GM18909 (cell line): ENCODE measurements around the gene LRRC75A.

Experiments
- ATAC-seq: cut with Tn5 transposase; IDR thresholded peaks from one replicate; pipeline ENCODE4 v1.9.1; 2021; ENCODE audit warnings: mild to moderate bottlenecking; ENCODE audit not compliant: unreplicated experiment, poor library complexity

LRRC75A gene

DNA sequence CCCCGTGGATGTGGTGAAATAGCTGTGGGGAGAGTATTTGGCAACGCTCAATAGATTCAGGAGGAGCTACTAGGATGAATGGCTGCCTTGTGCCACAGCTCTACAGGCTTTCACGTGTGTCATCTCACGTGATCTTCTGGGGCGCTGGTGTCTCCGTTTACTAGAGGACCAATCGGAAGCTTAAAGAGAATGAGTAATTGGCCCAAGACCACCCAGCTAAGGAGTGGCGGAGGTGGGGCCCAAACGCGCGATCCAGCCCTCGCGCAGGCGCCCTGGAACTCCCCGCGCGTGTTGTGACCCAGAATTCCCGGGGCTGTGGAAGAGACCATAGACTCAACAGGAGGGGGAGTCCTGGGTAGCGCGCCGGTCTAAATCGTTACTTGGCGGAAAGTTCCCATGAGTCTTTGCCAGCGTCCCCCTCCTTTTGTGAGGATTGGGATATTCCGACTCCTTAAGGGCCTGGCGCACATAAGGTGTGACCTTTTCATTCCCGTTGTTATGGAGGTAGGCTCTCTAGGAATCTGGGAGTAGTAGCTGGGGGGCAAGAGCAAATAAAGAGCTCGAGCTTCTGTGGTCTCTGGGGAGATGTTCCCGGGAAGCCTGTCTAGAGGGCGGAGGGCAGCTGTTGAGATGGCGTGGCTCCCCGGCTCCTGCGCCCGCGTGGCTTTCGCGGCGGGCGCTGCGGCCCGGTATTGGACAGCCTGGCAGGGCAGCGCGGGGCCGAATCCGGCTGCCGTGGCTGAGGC lies 53.3 kb downstream of the LRRC75A start:
- ATAC-seq, result peak; percentile 86

DNA sequence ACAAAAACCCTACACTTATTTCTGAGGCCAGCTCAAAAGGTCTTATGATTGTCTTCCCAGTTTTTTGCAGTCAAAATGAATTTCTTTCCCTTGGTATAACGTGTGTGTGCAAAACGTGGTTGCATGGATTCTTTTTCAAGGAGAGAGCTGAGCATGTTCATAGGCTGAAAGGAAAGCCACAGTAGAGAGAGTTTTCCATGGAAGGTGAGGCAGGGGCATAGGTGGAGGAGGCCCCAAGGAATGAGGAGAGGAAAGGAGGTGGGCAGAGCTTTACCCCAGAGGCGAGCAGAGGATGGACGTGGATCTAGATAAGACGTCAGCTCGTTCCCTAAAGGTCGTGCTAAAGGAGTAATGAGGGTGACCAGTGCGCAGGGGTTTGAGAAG lies 53.8 kb downstream of the LRRC75A start:
- ATAC-seq, result peak; percentile 7

DNA sequence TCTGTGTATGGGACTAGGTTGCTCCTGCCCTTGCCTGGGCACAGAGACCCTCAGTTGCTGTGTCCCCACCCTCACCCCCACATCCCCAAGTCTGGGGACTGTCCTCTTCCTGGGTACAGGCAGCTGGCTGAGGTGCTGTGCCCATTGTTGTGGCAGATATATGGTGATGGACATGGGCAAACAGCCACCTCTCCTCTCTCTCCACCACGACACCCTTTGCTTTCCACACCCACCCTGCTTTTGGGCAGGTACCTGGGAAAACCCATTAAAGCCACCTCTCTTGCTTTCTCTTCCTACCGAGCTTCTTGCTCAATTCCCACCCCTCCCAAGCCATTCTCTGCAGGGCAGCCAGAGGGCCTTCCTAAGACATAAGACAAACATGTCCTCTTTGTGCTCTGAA lies 54.9 kb downstream of the LRRC75A start:
- ATAC-seq, result no peak

DNA sequence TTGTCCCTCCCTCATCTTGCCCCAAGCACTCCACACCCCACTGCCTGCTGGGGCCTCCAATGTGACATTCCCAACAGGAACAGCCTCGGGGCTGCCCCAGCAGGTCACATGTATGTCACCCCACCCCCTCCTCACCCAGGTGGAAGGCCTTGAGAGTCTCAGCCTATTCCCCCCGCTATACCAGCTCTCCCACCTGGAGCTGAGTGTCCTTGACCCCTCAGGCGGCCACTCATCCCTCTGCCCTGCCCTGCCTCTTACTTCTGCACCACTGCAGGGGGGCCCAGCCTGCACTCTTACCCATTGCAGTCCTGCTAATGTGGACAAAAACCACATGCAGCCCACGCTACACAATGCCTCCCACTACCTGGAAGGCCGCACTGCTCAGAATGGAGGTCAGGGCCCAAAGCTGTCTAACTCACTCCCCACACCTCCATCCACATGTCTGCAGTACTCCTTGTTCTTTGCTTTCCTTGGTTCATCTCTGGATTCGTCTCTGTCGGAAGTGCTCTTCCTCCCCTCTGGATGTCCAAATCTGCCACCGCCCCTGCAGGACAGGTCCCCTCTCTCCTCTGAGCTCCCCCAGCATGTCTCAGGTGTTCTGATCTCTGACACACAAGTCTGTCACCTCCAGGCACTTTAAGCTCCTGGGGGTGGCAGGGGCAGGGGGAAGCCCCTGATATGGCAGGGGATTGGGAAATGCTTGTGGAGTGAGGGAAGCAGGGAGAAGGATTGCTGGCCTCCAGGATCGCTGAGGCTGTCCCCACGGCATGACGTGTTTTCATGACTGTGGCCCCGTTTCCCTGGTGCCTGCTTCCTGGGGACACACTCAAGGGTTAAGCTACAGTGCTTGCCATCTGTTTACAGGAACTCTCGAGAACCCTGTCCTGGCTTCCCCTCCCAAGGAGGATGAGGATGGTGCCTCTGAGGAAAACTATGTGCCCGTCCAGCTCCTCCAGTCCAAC lies 55.8 kb downstream of the LRRC75A start:
- ATAC-seq, result no peak

DNA sequence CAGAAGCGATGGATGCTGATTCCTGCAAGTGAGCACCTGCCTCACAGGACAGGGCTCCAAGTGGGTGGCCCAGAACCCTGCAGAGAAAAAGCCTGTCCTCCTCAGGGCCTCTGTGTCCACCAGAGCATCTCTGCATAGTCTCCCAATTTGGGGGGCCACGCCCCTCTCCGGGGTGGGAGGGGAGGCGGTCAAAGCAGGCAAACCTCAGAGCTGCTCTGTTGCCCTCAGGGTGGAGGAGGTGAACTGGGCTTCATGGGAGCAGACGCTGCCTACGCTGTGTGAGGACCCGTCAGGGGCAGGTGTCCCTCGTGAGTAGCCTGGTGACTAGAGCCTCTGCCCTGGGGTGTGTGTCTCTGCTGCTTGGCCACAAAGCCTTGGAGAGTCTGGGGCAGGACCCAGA lies 57.3 kb downstream of the LRRC75A start:
- ATAC-seq, result no peak

DNA sequence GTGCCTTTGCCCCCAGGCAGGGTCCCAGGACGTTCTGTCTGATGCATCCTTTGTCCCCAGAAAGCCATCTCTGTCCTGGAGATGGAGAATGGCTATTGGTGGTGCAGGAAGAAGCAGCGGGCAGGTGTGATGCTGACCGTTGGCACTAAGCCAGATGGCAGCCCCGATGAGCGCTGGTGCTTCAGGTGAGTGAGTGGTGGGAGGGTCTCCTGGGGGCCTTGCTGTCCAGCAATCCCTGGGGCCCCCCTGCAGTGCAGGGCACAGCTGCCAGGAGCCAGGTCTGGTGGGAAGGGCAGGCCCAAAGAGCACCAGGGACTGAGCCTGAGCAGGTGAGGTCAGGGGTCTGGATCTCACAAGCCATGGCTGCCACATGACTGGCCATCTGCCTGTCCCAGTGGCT lies 58.5 kb downstream of the LRRC75A start:
- ATAC-seq, result no peak

DNA sequence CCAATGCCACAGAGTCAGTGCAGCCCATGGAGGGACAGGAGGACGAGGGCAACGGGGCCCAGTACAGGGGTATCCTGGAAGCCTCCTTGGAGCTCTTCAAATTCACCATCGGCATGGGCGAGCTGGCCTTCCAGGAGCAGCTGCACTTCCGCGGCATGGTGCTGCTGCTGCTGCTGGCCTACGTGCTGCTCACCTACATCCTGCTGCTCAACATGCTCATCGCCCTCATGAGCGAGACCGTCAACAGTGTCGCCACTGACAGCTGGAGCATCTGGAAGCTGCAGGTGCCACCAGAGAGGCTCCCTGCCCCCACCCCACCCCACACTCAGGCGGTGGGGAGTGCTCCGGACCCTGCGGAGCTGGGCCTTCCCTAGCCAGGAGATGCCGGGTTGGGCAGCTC lies 60.0 kb downstream of the LRRC75A start:
- ATAC-seq, result no peak

DNA sequence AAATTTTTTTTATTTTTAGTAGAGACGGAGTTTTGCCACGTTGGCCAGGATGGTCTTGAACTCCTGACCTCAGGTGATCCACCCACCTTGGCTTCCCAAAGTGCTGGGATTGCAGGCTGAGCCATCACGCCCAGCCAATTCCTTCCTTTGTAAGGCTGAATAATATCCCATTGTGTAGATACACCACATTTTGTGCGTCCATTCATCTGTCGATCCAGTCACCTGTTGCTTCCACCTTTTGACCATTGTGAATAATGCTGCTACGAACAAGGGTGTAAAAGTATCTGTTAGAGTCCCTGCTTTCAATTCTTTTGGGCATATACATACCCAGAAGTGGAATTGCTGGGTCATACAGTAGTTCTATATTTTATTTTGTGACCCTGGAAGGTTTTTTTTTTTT lies 61.3 kb downstream of the LRRC75A start:
- ATAC-seq, result no peak

DNA sequence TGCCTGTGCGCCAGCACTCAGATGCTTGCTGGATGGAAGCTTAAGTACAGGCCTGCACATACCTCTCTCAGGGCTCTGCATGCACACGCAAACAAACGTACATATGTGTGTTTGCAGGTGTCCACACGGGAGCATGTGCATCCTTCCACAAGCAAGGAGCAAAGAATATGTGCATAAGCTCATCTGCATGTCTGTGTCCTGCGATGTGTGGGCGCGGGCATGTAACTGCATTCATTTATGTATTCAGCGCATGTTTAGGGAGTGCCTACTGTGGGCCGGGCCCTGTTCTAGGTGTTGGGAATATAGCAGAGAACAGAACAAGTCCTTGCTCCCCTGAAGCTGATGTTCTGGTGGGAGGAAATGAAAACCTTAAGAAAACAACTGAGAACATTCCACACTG lies 62.9 kb downstream of the LRRC75A start:
- no peak for ATAC-seq

DNA sequence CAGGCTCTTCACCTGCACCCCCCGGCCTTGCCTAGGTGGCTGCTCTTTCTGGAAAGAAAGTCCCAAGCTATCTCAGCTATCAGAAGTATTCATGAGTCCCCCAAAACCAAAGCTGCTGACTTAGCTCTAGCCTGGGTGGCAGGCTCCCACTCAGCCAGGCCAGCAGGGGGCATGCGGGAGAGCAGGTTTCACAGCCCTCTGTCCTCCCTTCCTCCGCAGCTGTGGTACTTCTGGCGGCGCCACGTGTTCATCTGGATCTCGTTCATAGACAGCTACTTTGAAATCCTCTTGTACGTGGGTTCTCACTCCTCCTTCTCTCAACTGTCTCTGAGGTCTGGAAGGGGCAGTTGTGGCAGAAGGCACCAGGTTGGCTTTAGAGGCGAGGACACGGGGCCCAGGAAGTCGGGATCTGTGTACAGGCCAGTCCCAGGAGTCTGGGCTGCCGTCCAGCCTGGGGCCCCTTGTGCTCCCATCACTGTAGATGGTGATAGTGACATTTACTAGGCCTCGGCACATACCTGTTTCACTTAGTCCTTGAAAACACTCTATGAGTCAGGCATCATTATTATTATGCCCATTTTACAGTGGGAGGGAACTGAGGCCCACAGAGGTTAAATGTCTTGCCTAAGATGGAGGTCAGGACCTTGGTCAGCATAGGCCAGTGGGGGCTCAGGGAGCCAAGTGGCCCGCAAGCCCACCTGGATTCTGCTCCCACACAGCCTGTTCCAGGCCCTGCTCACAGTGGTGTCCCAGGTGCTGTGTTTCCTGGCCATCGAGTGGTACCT lies 63.7 kb downstream of the LRRC75A start:
- no peak for ATAC-seq

DNA sequence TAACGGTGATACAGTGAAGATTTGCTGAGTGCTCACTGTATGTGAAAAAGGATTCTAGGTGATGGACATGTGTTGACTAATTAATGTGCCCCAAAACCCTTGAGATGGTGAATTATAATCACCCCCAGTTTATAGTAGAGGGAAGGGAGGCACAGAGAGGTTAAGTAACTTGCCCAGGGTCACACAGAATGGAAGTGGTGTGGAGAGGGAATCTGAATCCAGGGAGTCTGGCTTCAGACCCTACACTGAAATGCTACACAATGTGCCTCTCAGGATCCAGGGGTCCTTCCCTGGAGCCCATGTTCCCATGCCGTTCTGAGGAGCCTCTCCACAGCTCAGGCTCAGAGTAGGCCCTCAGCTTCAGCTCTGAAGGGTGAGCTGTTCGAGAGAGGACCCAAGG lies 65.0 kb downstream of the LRRC75A start:
- no peak for ATAC-seq

DNA sequence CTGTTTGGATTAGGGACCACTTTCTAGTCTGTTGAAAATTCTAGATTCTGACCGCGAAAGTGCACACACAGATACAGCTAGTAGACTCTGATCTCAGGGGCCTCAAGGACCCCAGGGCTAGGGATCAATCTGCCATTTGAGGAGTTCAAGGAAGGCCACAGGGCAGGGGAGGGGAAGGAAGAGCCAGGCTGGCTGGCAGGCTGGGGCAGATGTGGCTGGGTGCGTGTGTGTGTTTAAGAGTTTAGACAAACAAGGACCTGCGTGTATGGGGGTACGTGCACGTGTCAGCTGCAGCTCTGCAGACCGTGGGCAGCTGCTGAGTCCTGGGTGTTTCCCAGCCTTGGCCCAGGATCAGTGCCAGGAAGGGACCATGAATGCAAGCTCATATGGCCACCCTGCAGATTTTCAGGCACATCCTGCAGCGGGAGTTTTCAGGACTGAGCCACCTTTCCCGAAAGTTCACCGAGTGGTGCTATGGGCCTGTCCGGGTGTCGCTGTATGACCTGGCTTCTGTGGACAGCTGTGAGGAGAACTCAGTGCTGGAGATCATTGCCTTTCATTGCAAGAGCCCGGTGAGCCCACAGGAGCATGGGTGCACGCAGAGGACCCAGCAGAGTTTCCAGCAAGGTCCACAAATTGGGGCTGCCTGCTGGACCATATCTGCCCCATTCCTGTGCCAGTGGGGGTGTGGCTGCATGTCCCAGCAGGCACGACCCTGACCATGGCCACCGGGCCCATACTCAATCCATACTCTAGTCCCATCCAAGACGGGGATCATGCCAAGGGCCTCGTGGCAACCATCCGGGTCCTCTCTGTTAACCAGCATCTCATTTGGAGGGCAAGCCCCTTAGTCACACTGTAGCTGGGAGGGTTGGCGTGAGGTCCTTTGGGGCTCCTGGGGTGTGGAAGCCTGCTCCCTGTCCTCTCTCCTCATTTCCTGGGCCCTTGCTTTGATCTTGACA lies 66.0 kb downstream of the LRRC75A start:
- ATAC-seq, result no peak

DNA sequence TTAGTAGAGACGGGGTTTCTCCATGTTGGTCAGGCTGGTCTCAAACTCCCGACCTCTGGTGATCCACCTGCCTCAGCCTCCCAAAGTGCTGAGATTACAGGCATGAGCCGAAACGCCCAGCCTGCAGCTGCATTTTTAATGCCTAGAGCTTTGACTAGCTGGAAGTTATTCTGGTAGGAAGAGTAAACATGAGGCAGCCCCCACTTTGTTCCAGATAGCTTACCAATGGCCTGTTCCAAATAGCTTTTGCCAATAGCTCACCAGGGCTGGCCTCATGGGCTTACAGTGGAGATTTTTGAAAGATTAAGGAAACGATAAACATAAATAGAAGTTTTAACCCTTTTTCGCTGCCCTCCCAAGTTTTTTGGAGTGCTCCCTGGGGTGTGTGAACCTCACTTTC lies 66.8 kb downstream of the LRRC75A start:
- ATAC-seq, result no peak

DNA sequence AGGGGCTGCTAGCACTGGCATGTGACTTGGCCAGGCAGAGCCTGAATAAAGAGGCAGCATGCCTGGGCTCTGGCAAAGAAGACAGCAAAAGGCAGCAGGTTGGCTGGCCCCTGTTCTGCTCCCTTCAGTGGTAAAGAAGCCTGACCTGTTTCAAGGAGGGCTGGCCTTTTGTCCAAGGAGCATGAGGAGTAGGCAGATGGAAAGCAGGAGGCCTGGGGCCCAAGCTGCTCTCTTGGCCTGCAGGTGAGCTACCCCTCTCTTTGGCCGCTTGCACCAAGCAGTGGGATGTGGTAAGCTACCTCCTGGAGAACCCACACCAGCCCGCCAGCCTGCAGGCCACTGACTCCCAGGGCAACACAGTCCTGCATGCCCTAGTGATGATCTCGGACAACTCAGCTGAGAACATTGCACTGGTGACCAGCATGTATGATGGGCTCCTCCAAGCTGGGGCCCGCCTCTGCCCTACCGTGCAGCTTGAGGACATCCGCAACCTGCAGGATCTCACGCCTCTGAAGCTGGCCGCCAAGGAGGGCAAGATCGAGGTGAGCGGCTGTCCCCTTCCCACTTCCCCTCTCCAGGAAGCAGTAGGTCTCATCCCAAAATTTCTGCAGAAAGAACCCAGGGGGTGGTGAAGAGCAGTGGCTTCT lies 68.6 kb downstream of the LRRC75A start:
- ATAC-seq, result no peak

DNA sequence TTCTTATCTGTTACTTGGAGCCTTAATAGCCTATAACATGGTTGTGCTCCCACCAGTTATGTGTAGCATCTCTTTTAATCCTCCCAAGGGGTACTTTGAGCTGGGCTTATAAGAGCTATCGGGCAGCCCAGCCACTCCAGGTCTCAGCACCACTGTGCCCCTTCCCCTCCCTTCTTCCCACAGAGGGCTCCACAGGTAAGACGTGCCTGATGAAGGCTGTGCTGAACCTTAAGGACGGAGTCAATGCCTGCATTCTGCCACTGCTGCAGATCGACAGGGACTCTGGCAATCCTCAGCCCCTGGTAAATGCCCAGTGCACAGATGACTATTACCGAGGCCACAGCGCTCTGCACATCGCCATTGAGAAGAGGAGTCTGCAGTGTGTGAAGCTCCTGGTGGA lies 69.6 kb downstream of the LRRC75A start:
- ATAC-seq, result no peak

DNA sequence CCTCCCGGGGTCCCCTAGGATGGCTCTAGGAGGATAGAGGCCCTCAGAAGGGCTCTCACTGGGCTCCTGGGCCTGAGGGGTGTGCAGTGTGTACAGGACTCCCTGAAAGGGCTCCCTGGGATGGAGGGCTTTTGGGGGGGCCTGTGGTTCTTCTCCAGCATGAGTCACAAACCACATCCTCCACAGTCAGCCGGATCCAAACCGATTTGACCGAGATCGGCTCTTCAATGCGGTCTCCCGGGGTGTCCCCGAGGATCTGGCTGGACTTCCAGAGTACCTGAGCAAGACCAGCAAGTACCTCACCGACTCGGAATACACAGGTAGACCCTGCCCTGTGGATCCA lies 72.1 kb downstream of the LRRC75A start:
- no peak for ATAC-seq

DNA sequence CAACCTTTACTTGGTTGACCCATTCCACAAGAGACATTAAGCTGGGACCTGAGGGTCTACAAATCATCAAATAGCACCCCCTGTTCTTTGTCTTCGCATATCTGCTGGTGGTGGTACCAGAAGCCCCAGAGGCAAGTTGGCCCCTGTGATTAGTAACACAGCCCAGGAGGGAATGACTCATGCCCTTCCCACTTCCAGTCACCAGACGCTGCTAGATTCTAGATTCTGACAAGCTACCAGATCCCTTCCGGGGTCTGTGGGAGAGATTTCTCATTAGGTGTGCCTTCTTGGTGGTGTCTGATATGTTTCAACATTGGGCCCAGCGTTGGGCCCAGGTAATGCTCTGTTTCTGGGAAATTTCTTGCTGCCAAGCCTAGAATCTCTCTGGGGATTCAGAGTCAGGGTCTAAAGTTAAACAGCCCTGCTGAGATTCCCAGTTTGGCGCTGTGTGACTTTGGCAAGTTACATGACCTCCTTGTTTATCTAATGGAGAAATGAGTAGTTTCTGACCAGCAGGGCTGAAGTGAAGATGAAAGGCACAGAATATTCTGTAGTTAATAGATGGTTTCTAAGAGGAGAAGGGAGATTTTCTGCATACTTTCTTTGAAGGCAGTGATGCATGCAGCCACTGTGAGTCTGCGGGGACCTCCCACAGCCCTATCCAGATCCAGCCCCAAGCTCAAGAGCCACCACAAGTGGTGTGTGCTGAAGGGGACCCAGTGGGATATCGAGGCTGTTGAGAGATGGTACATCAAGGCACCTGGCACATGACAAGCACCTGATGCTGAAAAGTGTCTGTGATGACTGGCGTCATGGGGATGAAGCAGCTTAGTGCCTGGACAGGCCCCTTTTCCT lies 72.7 kb downstream of the LRRC75A start:
- peak; percentile 49 for ATAC-seq

DNA sequence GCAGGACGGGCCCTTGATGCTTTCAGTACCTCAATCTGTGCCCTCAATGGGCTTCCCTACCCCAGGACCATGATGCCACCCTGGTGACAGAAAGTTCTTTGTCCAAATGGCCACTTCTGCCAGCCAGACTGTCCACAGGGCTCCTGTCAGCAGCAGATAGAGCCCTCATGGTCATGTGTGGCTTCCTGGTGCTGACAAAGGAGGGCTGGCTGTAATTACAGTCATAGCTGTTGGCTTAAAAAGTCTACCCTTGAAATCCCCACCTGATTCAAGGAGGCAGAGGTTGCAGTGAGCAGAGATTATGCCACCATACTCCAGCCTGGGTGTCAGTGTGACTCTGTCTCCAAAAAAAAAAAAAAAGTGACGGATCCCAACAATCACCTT lies 73.3 kb downstream of the LRRC75A start:
- no peak for ATAC-seq
